ENCODE measurements around the gene OR5A2. TPM values are rescaled to one million over a fixed set of nuclear protein-coding genes. Genes with fewer than 3 reads are reported as not detected.

Gene OR5A2
- polyA plus RNA-seq, 1 experiment = not detected

GRCh38 chr11:59427068-59427382, 812 bp upstream of the OR5A2 start:
- CTCF ChIA-PET = no interaction called here
- no peaks in the 10 kb centered on the region for H3K27me3 ChIP-seq (ENCODE audit: control insufficient read depth, insufficient read depth, low read length)
- TF ChIP-seq CTCF (IDR thresholded peaks at IDR 0.05; ENCODE audit: insufficient read depth, low read depth, low read length) = no peak
- no peak overlapping the region for H3K4me3 ChIP-seq (ENCODE audit: low read depth, low read length)
- no peak for DNase-seq (ENCODE audit: low read depth)
- POLR2A ChIA-PET = no interaction called here
- no peaks in the 10 kb centered on the region for H3K36me3 ChIP-seq (ENCODE audit: control insufficient read depth, insufficient read depth, low read length)

- no peak for DNase-seq (ENCODE audit: low read depth)
- POLR2A ChIA-PET = no interaction called here
- Histone ChIP-seq H3K36me3 (ENCODE audit: control insufficient read depth, insufficient read depth, low read length) (no peaks in the 10 kb centered on the region), H3K27me3 (ENCODE audit: control insufficient read depth, insufficient read depth, low read length) (no peaks in the 10 kb centered on the region), H3K4me3 (ENCODE audit: low read depth, low read length) (no peak overlapping the region)
- CTCF ChIA-PET = no interaction called here
- TF ChIP-seq CTCF (IDR thresholded peaks at IDR 0.05; ENCODE audit: insufficient read depth, low read depth, low read length) = no peak
Measured at GRCh38 chr11:59425131-59425530, 1.1 kb downstream of the OR5A2 start.

GRCh38 chr11:59423835-59424234, 2.4 kb downstream of the OR5A2 start:
- ChIA-PET CTCF (no interaction called here), POLR2A (no interaction called here)
- Histone ChIP-seq H3K4me3 (ENCODE audit: low read depth, low read length) (no peak overlapping the region), H3K36me3 (ENCODE audit: control insufficient read depth, insufficient read depth, low read length) (no peaks in the 10 kb centered on the region), H3K27me3 (ENCODE audit: control insufficient read depth, insufficient read depth, low read length) (no peaks in the 10 kb centered on the region)
- no peak for DNase-seq (ENCODE audit: low read depth)
- TF ChIP-seq CTCF (IDR thresholded peaks at IDR 0.05; ENCODE audit: insufficient read depth, low read depth, low read length) = no peak

- ChIA-PET POLR2A (no interaction called here), CTCF (no interaction called here)
- Histone ChIP-seq H3K4me3 (ENCODE audit: low read depth, low read length) (no peak overlapping the region), H3K27me3 (ENCODE audit: control insufficient read depth, insufficient read depth, low read length) (no peaks in the 10 kb centered on the region), H3K36me3 (ENCODE audit: control insufficient read depth, insufficient read depth, low read length) (no peaks in the 10 kb centered on the region)
- TF ChIP-seq CTCF (IDR thresholded peaks at IDR 0.05; ENCODE audit: insufficient read depth, low read depth, low read length) = no peak
- DNase-seq (ENCODE audit: low read depth) = no peak
Measured at GRCh38 chr11:59418156-59418555, 8.1 kb downstream of the OR5A2 start.

GRCh38 chr11:59417023-59417422, 9.2 kb downstream of the OR5A2 start:
- no peak for TF ChIP-seq CTCF (IDR thresholded peaks at IDR 0.05; ENCODE audit: insufficient read depth, low read depth, low read length)
- ChIA-PET POLR2A (no interaction called here), CTCF (no interaction called here)
- H3K27me3 ChIP-seq (ENCODE audit: control insufficient read depth, insufficient read depth, low read length) = no peaks in the 10 kb centered on the region
- DNase-seq (ENCODE audit: low read depth) = no peak
- no peaks in the 10 kb centered on the region for H3K36me3 ChIP-seq (ENCODE audit: control insufficient read depth, insufficient read depth, low read length)
- H3K4me3 ChIP-seq (ENCODE audit: low read depth, low read length) = no peak overlapping the region

All from BJ (cell line).